ENCODE results near the gene DAPK2.
"Not testable (repeated sequence)": the region's sequence is repeated elsewhere in the genome, so short reads cannot be mapped to it uniquely, and the experiment has no call there.

Gene DAPK2

GRCh38 chr15:64058279-64058678 is 12.0 kb upstream of the DAPK2 start:
- in situ Hi-C loops (cut with MboI; ENCODE audit: low sequenced_read_pairs) = no loop called here

- in situ Hi-C loops (cut with MboI; ENCODE audit: low sequenced_read_pairs) = not testable (repeated sequence)
Observed at GRCh38 chr15:64053674-64054073, 7.4 kb upstream of the DAPK2 start.

GRCh38 chr15:64052925-64053491 is 6.7 kb upstream of the DAPK2 start:
- in situ Hi-C loops (cut with MboI; ENCODE audit: low sequenced_read_pairs) = no loop called here

GRCh38 chr15:64051407-64052259 is 5.3 kb upstream of the DAPK2 start:
- in situ Hi-C loops (cut with MboI; ENCODE audit: low sequenced_read_pairs) = no loop called here

GRCh38 chr15:64051093-64051402 is 4.8 kb upstream of the DAPK2 start:
- in situ Hi-C loops (cut with MboI; ENCODE audit: low sequenced_read_pairs) = no loop called here

- in situ Hi-C loops (cut with MboI; ENCODE audit: low sequenced_read_pairs) = no loop called here
Observed at GRCh38 chr15:64050281-64051092, 4.2 kb upstream of the DAPK2 start.

- in situ Hi-C loops (cut with MboI; ENCODE audit: low sequenced_read_pairs) = no loop called here
Observed at GRCh38 chr15:64048781-64049460, 2.6 kb upstream of the DAPK2 start.

- in situ Hi-C loops (cut with MboI; ENCODE audit: low sequenced_read_pairs) = no loop called here
Observed at GRCh38 chr15:64045774-64046420, 388 bp downstream of the DAPK2 start.

GRCh38 chr15:64045101-64045435 is 1.2 kb downstream of the DAPK2 start:
- in situ Hi-C loops (cut with MboI; ENCODE audit: low sequenced_read_pairs) = no loop called here

- in situ Hi-C loops (cut with MboI; ENCODE audit: low sequenced_read_pairs) = no loop called here
Observed at GRCh38 chr15:64044300-64045100, 1.8 kb downstream of the DAPK2 start.

GRCh38 chr15:64038878-64039610 is 7.2 kb downstream of the DAPK2 start:
- in situ Hi-C loops (cut with MboI; ENCODE audit: low sequenced_read_pairs) = no loop called here

- in situ Hi-C loops (cut with MboI; ENCODE audit: low sequenced_read_pairs) = no loop called here
Observed at GRCh38 chr15:64037966-64038365, 8.3 kb downstream of the DAPK2 start.

GRCh38 chr15:64037116-64037515 is 9.2 kb downstream of the DAPK2 start:
- in situ Hi-C loops (cut with MboI; ENCODE audit: low sequenced_read_pairs) = no loop called here

GRCh38 chr15:64035525-64035924 is 10.8 kb downstream of the DAPK2 start:
- in situ Hi-C loops (cut with MboI; ENCODE audit: low sequenced_read_pairs) = no loop called here

- in situ Hi-C loops (cut with MboI; ENCODE audit: low sequenced_read_pairs) = no loop called here
Observed at GRCh38 chr15:64034519-64034918, 11.8 kb downstream of the DAPK2 start.

GRCh38 chr15:64032329-64032728 is 14.0 kb downstream of the DAPK2 start:
- in situ Hi-C loops (cut with MboI; ENCODE audit: low sequenced_read_pairs) = no loop called here

- in situ Hi-C loops (cut with MboI; ENCODE audit: low sequenced_read_pairs) = no loop called here
Observed at GRCh38 chr15:64030123-64030522, 16.2 kb downstream of the DAPK2 start.

GRCh38 chr15:64029633-64030032 is 16.7 kb downstream of the DAPK2 start:
- in situ Hi-C loops (cut with MboI; ENCODE audit: low sequenced_read_pairs) = no loop called here

GRCh38 chr15:64029110-64029509 is 17.2 kb downstream of the DAPK2 start:
- in situ Hi-C loops (cut with MboI; ENCODE audit: low sequenced_read_pairs) = no loop called here
